ENCODE measurements around the gene CTR9.

CTR9 gene

GRCh38 chr11:10743354-10744000 is 7.6 kb upstream of the CTR9 start:
- no peak for DNase-seq

- no peak for DNase-seq
These were observed 6.8 kb upstream of the CTR9 start for GRCh38 chr11:10744206-10744605.

GRCh38 chr11:10746871-10747270 is 4.2 kb upstream of the CTR9 start:
- DNase-seq, result no peak

DNA sequence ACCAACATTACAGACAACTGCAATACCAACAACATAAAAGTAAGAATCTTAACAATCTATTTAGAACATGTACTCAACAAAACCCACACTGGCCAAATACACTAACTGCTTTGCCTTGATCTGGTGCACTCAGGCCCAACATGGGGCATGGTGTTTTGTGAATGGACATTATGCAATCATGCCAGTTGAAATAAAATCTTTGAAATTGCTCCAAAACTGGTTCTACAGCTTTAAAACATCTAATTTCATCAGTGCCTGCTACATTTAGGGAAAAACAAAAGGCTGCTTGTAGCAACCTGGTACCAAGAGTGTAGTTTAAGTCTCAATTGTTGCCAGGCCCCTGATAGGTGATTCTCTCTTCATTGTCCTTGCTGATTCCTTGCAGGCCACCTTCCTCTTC is 3.3 kb upstream of the CTR9 start:
- DNase-seq, result no peak

- DNase-seq, result no peak
These were observed 1.6 kb upstream of the CTR9 start for GRCh38 chr11:10749476-10749875.

GRCh38 chr11:10751581-10751940 is 515 bp downstream of the CTR9 start:
- no peak for DNase-seq

- DNase-seq, result no peak
These were observed 1.0 kb downstream of the CTR9 start for GRCh38 chr11:10752061-10752460.

- DNase-seq, result no peak
These were observed 1.4 kb downstream of the CTR9 start for GRCh38 chr11:10752486-10752885.

GRCh38 chr11:10758957-10759356 is 7.9 kb downstream of the CTR9 start:
- no peak for DNase-seq

- DNase-seq, result no peak
These were observed 10.1 kb downstream of the CTR9 start for GRCh38 chr11:10761085-10761698.

GRCh38 chr11:10762185-10762584 is 11.1 kb downstream of the CTR9 start:
- DNase-seq, result no peak

DNA sequence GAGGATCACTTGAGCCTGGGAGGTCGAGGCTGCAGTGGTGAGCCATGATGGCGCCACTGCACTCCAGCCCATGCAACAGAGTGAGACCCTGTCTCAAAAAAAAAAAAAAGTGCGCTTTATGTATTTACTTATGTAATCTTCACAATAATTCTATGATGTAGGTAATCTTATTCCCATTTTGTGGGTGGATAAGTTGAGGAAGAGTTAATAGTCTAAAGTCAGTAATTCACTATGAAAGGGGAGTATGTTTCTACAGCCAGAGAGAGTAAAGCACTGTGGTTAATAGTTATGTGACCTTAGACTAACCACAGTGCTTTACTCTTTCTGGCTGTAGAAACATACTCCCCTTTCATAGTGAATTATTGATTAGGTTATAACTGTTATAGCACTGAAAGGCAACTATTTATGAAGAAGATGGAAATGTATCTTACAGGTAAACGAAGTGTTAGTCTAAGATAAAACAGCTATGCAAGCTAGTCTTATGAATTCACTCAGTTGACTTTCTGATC is 11.9 kb downstream of the CTR9 start:
- no peak for DNase-seq

DNA sequence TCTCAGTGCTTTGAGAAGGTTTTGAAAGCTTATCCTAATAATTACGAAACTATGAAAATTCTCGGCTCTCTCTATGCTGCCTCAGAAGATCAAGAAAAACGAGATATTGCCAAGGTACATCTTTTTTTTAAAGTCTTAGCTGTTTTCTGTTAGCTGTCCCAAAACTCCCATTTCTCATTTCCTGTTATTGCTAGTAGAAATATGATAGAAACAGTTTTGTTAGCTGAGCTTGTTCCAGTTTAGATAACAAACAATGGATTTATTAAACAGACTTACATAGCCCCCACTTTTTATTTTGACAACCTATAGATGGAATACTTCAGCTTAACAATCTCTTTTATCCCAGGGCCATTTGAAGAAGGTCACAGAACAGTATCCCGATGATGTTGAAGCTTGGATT is 12.7 kb downstream of the CTR9 start:
- no peak for DNase-seq

DNA sequence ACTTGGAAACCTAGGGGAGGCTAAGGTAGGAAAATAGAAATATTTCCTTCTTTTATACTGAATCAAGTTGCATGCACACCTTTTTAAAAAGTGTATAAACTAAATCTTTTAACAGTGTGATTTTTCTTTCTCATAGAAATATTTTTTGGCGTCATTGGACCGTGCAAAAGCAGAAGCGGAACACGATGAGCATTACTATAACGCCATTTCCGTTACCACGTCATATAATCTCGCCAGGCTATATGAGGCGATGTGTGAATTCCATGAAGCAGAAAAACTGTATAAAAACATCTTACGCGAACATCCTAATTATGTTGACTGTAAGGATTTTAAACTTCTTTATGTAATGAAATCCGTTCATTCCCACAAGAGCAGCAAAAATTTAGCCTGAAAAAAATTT is 13.4 kb downstream of the CTR9 start:
- no peak for DNase-seq

DNA sequence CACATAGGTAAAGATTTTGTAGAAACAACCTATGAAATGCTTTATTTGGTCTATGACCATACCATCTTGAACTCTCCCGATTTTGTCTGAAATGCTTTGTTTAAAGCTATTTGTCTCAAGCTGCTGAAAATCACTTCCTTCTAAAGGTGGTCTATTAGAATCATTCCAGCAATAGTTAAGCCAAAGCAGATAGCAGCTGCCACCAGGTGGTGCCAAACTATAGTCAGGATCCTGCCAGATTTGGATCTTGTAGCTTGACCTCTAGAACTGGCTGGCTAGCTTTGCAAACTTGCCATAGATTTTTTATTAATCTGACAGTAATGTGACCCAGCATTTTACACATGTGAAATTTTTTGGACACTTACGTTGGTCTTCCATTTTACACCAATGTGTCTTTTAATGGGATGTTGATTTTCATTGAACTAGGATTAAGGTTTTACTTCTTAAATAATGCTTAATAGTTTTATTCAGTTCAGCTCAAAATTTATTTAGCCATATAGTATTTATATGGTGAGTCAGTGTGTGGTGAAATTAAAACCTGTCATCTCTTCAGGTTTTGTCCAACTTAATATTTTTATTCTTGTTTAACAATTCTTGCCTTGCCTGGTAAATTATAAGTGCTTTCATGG is 19.7 kb downstream of the CTR9 start:
- no peak for DNase-seq

- DNase-seq, result no peak
These were observed 20.4 kb downstream of the CTR9 start for GRCh38 chr11:10771457-10771856.

GRCh38 chr11:10774811-10775210 is 23.8 kb downstream of the CTR9 start:
- no peak for DNase-seq

GRCh38 chr11:10777393-10777793 is 26.3 kb downstream of the CTR9 start:
- DNase-seq, result no peak

DNA sequence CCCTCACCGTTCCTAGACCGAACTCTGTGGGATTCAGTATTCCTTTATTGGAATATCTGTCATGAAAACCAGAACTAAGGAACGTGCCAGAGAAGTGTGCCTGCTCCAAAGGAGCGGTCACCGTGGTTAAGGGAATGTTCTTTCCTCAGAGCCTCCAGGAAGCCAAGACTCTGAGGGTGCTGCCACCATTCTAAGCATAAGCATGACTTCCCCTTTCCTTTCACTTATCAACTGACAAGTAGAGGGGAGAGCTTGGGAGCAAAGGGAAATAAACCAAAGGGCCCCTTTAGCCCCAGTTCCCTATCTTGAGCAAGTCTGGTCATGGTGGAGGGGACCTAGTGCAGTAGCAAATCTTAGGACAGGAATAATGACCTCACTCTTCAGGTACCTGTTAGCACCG is 26.8 kb downstream of the CTR9 start:
- no peak for DNase-seq

GRCh38 chr11:10778217-10778970 is 27.3 kb downstream of the CTR9 start:
- no peak for DNase-seq

DNA sequence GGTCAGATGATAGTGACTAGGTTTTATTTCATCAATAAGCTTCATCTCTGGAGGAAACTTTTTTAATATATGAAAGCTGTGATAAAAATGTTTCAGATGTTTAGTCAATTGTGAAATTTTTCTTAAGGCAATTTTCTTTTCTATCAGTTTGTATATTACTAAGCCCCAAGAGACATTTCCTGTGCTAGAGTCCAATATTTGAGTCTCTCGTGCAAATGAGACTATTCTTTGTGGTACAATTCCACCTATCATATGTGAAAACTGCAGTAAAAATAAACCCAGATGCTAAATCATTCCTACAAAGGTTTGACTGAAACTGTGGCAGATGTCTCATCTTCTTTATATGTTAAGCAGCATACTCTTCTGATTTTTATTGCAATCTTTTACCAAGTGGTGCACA is 28.0 kb downstream of the CTR9 start:
- DNase-seq, result no peak

GRCh38 chr11:10780040-10780439 is 29.0 kb downstream of the CTR9 start:
- no peak for DNase-seq

DNA sequence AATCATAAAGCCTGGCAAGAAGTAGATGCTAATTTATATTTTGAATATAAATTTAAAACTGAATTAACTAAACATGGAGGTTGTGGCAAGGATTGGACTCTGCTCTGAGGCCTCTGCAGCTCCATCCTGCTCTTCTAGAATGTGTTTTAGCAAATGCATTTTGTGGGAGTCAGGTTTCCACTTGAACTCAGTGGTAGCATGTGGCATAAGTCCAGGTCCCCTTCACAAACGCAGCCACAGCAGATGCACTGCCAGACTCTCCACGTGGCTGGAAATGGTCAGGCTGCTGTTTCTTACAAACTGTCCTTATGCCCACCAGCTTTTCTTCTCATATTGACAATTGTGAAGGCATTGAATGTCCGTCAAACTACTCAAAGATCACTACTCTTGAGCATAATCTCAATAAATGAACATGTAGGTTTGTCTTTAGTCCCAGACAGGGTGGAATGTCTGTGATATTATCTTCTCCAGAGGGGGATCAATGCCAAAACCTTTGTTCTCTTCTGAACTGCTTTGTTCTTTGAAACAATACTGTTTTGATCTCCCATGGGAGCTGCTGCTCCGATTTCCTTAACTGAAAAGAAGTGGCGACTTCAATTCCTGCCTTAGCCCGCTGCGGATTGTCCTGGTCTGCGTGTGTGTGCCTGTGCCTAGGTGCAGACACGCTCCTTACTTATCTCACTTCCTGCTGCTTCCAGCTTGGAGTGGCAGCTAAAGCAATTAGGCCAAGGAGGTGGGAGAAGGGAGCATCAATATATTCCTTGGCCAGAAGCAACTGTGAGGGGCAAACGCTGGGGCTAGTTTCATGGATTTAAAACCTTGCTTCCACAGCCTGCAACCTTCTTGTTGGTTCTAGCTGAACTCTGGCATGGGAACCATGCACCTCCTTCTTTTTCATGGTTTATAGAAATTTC is 33.4 kb downstream of the CTR9 start:
- peak; percentile 26 for DNase-seq

Measured in NCI-H510A (cell line).